Measurements from ENCODE around the gene CCDC47.

Gene CCDC47

GRCh38 chr17:63741408-63742173 is 31.8 kb downstream of the CCDC47 start, which contains the start of gene STRADA (continued):
- TF ChIP-seq TSHZ1 (tag by site-specific recombination; IDR thresholded peaks at IDR 0.05; ENCODE audit: borderline replicate concordance), result no peak
- TF ChIP-seq ZNF660 (tag by site-specific recombination; IDR thresholded peaks at IDR 0.05), result peak; percentile 79
- TF ChIP-seq ZNF121 (tag by site-specific recombination; IDR thresholded peaks at IDR 0.05), result 0 out of 2 replicates have a peak, but pooled peaks have one; percentile 41
- peak; percentile 50; the same call in 1 of the 2 replicates for TF ChIP-seq ZSCAN23 (tag by site-specific recombination; IDR thresholded peaks at IDR 0.05)
- no peak for TF ChIP-seq ZNF433 (tag by site-specific recombination; IDR thresholded peaks at IDR 0.05; ENCODE audit: low read depth)
- TF ChIP-seq ZNF610 (tag by site-specific recombination; IDR thresholded peaks at IDR 0.05; ENCODE audit: borderline replicate concordance), result peak; percentile 70
- 0 out of 2 replicates have a peak, but pooled peaks have one; percentile 21 for TF ChIP-seq PRDM1 (tag by site-specific recombination; IDR thresholded peaks at IDR 0.05)
- TF ChIP-seq ZBTB20 (tag by site-specific recombination; IDR thresholded peaks at IDR 0.05), result peak; percentile 96
- no peak for TF ChIP-seq ZNF132 (tag by site-specific recombination; IDR thresholded peaks at IDR 0.05; ENCODE audit: borderline replicate concordance)
- TF ChIP-seq ZNF585B (tag by site-specific recombination; IDR thresholded peaks at IDR 0.05), result peak; percentile 65; the same call in 1 of the 2 replicates
- TF ChIP-seq FEZF1 (tag by site-specific recombination; IDR thresholded peaks at IDR 0.05), result 0 out of 2 replicates have a peak, but pooled peaks have one; percentile 19
- TF ChIP-seq, protein P1, sequence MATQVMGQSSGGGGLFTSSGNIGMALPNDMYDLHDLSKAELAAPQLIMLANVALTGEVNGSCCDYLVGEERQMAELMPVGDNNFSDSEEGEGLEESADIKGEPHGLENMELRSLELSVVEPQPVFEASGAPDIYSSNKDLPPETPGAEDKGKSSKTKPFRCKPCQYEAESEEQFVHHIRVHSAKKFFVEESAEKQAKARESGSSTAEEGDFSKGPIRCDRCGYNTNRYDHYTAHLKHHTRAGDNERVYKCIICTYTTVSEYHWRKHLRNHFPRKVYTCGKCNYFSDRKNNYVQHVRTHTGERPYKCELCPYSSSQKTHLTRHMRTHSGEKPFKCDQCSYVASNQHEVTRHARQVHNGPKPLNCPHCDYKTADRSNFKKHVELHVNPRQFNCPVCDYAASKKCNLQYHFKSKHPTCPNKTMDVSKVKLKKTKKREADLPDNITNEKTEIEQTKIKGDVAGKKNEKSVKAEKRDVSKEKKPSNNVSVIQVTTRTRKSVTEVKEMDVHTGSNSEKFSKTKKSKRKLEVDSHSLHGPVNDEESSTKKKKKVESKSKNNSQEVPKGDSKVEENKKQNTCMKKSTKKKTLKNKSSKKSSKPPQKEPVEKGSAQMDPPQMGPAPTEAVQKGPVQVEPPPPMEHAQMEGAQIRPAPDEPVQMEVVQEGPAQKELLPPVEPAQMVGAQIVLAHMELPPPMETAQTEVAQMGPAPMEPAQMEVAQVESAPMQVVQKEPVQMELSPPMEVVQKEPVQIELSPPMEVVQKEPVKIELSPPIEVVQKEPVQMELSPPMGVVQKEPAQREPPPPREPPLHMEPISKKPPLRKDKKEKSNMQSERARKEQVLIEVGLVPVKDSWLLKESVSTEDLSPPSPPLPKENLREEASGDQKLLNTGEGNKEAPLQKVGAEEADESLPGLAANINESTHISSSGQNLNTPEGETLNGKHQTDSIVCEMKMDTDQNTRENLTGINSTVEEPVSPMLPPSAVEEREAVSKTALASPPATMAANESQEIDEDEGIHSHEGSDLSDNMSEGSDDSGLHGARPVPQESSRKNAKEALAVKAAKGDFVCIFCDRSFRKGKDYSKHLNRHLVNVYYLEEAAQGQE (tag by site-specific recombination; IDR thresholded peaks at IDR 0.05), result no peak; the same call in 1 of the 2 replicates
- peak; percentile 60 for TF ChIP-seq YY1 (tag by site-specific recombination; IDR thresholded peaks at IDR 0.05)
- peak; percentile 98 for TF ChIP-seq SCRT2 (tag by site-specific recombination; IDR thresholded peaks at IDR 0.05)
- no peak; the same call in 1 of the 2 replicates for TF ChIP-seq ZNF76 (tag by site-specific recombination; IDR thresholded peaks at IDR 0.05; ENCODE audit: borderline replicate concordance, low read depth)
- TF ChIP-seq ZNF366 (tag by site-specific recombination; conservative IDR thresholded peaks at IDR 0.05), result peak; percentile 25; the same call in 1 of the 2 replicates
- TF ChIP-seq, protein P2, sequence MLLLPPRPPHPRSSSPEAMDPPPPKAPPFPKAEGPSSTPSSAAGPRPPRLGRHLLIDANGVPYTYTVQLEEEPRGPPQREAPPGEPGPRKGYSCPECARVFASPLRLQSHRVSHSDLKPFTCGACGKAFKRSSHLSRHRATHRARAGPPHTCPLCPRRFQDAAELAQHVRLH (tag by site-specific recombination; IDR thresholded peaks at IDR 0.05), result peak; percentile 80
- TF ChIP-seq ZFP3 (tag by site-specific recombination; IDR thresholded peaks at IDR 0.05; ENCODE audit: low read depth), result no peak
- no peak for TF ChIP-seq ZNF416 (tag by site-specific recombination; IDR thresholded peaks at IDR 0.05)
- TF ChIP-seq, protein P3, sequence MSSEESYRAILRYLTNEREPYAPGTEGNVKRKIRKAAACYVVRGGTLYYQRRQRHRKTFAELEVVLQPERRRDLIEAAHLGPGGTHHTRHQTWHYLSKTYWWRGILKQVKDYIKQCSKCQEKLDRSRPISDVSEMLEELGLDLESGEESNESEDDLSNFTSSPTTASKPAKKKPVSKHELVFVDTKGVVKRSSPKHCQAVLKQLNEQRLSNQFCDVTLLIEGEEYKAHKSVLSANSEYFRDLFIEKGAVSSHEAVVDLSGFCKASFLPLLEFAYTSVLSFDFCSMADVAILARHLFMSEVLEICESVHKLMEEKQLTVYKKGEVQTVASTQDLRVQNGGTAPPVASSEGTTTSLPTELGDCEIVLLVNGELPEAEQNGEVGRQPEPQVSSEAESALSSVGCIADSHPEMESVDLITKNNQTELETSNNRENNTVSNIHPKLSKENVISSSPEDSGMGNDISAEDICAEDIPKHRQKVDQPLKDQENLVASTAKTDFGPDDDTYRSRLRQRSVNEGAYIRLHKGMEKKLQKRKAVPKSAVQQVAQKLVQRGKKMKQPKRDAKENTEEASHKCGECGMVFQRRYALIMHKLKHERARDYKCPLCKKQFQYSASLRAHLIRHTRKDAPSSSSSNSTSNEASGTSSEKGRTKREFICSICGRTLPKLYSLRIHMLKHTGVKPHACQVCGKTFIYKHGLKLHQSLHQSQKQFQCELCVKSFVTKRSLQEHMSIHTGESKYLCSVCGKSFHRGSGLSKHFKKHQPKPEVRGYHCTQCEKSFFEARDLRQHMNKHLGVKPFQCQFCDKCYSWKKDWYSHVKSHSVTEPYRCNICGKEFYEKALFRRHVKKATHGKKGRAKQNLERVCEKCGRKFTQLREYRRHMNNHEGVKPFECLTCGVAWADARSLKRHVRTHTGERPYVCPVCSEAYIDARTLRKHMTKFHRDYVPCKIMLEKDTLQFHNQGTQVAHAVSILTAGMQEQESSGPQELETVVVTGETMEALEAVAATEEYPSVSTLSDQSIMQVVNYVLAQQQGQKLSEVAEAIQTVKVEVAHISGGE (tag by site-specific recombination; conservative IDR thresholded peaks at IDR 0.05; ENCODE audit: low read depth), result peak; percentile 87
- TF ChIP-seq ZNF140 (tag by site-specific recombination; IDR thresholded peaks at IDR 0.05), result no peak; the same call in 1 of the 2 replicates
- TF ChIP-seq, protein P4, sequence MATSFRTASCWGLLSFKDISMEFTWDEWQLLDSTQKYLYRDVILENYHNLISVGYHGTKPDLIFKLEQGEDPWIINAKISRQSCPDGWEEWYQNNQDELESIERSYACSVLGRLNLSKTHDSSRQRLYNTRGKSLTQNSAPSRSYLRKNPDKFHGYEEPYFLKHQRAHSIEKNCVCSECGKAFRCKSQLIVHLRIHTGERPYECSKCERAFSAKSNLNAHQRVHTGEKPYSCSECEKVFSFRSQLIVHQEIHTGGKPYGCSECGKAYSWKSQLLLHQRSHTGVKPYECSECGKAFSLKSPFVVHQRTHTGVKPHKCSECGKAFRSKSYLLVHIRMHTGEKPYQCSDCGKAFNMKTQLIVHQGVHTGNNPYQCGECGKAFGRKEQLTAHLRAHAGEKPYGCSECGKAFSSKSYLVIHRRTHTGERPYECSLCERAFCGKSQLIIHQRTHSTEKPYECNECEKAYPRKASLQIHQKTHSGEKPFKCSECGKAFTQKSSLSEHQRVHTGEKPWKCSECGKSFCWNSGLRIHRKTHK (tag by site-specific recombination; IDR thresholded peaks at IDR 0.05), result no peak
- TF ChIP-seq HOXD13 (CRISPR knock-in tag; IDR thresholded peaks at IDR 0.05; ENCODE audit: borderline replicate concordance), result peak; percentile 78; the same call in 1 of the 2 replicates
- peak; percentile 37; the same call in 1 of the 2 replicates for TF ChIP-seq ZBTB7A (tag by site-specific recombination; IDR thresholded peaks at IDR 0.05; ENCODE audit: low read depth)
- TF ChIP-seq ZNF792 (tag by site-specific recombination; IDR thresholded peaks at IDR 0.05), result peak; percentile 78; the same call in 1 of the 2 replicates
- peak; percentile 96 for TF ChIP-seq ZEB2 (tag by site-specific recombination; IDR thresholded peaks at IDR 0.05)
- TF ChIP-seq KLF16 (tag by site-specific recombination; IDR thresholded peaks at IDR 0.05), result peak; percentile 91
